ENCODE data around the gene DMRTC2.

Gene DMRTC2

GRCh38 chr19:41859618-41860418 lies 15.0 kb downstream of the DMRTC2 start, which contains the start of gene RPS19:
Gene RPS19, plus strand, starts transcription at chr19:41860255. Its CDS starts 520 bp downstream, at chr19:41860775.
- in situ Hi-C loops (cut with HindIII; ENCODE audit: low sequenced_read_pairs) = no loop called here
- TF ChIP-seq CTCF (IDR thresholded peaks at IDR 0.05; ENCODE audit: low read depth, low read length) = peak; percentile 54
- peak within 1 kb of the TSS; percentile 79 for H3K4me3 ChIP-seq (ENCODE audit: low read depth, low read length)
- DNase-seq (ENCODE audit: low read depth, low spot score) = peak; percentile 99

GRCh38 chr19:41860419-41861115 lies 15.7 kb downstream of the DMRTC2 start:
- in situ Hi-C loops (cut with HindIII; ENCODE audit: low sequenced_read_pairs) = no loop called here
- peak overlapping the region; percentile 79 for H3K4me3 ChIP-seq (ENCODE audit: low read depth, low read length)

GRCh38 chr19:41861116-41861768 lies 16.4 kb downstream of the DMRTC2 start:
- peak overlapping the region; percentile 79 for H3K4me3 ChIP-seq (ENCODE audit: low read depth, low read length)
- in situ Hi-C loops (cut with HindIII; ENCODE audit: low sequenced_read_pairs) = no loop called here
- DNase-seq (ENCODE audit: low read depth, low spot score) = no peak
- TF ChIP-seq CTCF (IDR thresholded peaks at IDR 0.05; ENCODE audit: low read depth, low read length) = no peak

More at GRCh38 chr19:41860419-41861115, 15.7 kb downstream of the DMRTC2 start:
- TF ChIP-seq CTCF (IDR thresholded peaks at IDR 0.05; ENCODE audit: low read depth, low read length) = no peak
- no peak for DNase-seq (ENCODE audit: low read depth, low spot score)

- DNase-seq (ENCODE audit: low read depth, low spot score) = no peak
- peak overlapping the region; percentile 79 for H3K4me3 ChIP-seq (ENCODE audit: low read depth, low read length)
- no peak for TF ChIP-seq CTCF (IDR thresholded peaks at IDR 0.05; ENCODE audit: low read depth, low read length)
- in situ Hi-C loops (cut with HindIII; ENCODE audit: low sequenced_read_pairs) = no loop called here
Measured at GRCh38 chr19:41861846-41862245, 17.0 kb downstream of the DMRTC2 start.

GRCh38 chr19:41862445-41862986 lies 17.7 kb downstream of the DMRTC2 start:
- H3K4me3 ChIP-seq (ENCODE audit: low read depth, low read length) = no peak overlapping the region
- in situ Hi-C loops (cut with HindIII; ENCODE audit: low sequenced_read_pairs) = no loop called here
- no peak for DNase-seq (ENCODE audit: low read depth, low spot score)
- no peak for TF ChIP-seq CTCF (IDR thresholded peaks at IDR 0.05; ENCODE audit: low read depth, low read length)

GRCh38 chr19:41863209-41863931 lies 18.5 kb downstream of the DMRTC2 start:
- no peak overlapping the region for H3K4me3 ChIP-seq (ENCODE audit: low read depth, low read length)
- no peak for DNase-seq (ENCODE audit: low read depth, low spot score)
- in situ Hi-C loops (cut with HindIII; ENCODE audit: low sequenced_read_pairs) = no loop called here
- TF ChIP-seq CTCF (IDR thresholded peaks at IDR 0.05; ENCODE audit: low read depth, low read length) = no peak

Measured in astrocyte of the spinal cord (primary cell).